CD14-positive monocyte (primary cell): ENCODE results near the gene ACTL8. TPM values are rescaled to one million over a fixed set of nuclear protein-coding genes. Genes with fewer than 3 reads are reported as not detected.

Experiments used
- DNase-seq, 3 donors: peaks; one replicate each; pipeline ENCODE4 v3.0.0-alpha.2; 2011 to 2022
- H2AFZ ChIP-seq: 2 replicates; pipeline ENCODE4 v1.6.0; 2012; ENCODE audit warnings: mild to moderate bottlenecking, low read depth, low read length, inconsistent platforms; ENCODE audit not compliant: insufficient read depth, poor library complexity, severe bottlenecking
- H3K27ac ChIP-seq, 2 donors: 1 replicate in 1 of 2; 2 replicates in 1 of 2; pipeline ENCODE4 v1.5.1; 2012 to 2013; ENCODE audit warnings: low read length in 2 of 2, control low read depth in 1 of 2, inconsistent platforms in 1 of 2, low read depth in 1 of 2, mild to moderate bottlenecking in 1 of 2
- H3K27me3 ChIP-seq, 2 donors: one replicate each; pipeline versions ENCODE4 v1.6.0 to v1.6.1; 2011 to 2013; ENCODE audit warnings: low read length in 2 of 2; ENCODE audit not compliant: control insufficient read depth in 2 of 2, insufficient read depth in 2 of 2
- H3K36me3 ChIP-seq, 2 donors: replicated peaks in 1 of 2; 1 replicate in 1 of 2; 2 replicates in 1 of 2; pipeline versions ENCODE4 v1.5.1 to v1.6.1; 2012 to 2013; ENCODE audit warnings: low read length in 2 of 2, control low read depth in 1 of 2, inconsistent platforms in 1 of 2, mild to moderate bottlenecking in 1 of 2; ENCODE audit not compliant: insufficient read depth in 2 of 2, control insufficient read depth in 1 of 2
- H3K4me1 ChIP-seq, 2 donors: 1 replicate in 1 of 2; 2 replicates in 1 of 2; pipeline versions ENCODE4 v1.5.1 to v1.6.1; 2012 to 2013; ENCODE audit warnings: low read length in 2 of 2, control low read depth in 1 of 2, inconsistent platforms in 1 of 2, mild to moderate bottlenecking in 1 of 2, moderate library complexity in 1 of 2; ENCODE audit not compliant: insufficient read depth in 2 of 2, control insufficient read depth in 1 of 2
- H3K4me2 ChIP-seq: replicated peaks from 2 replicates; pipeline ENCODE3; 2012; ENCODE audit warnings: low read length, moderate library complexity, mild to moderate bottlenecking; ENCODE audit not compliant: poor library complexity, severe bottlenecking; ENCODE audit errors: extremely low read depth
- H3K4me3 ChIP-seq, 3 experiments: fragments of 200-600 bp in 1 of 3; sonication (generic) in 1 of 3; replicated peaks in 1 of 3; 1 replicate in 2 of 3; 2 replicates in 1 of 3; pipeline ENCODE4 v1.5.1; 2011 to 2013; ENCODE audit warnings: low read length in 3 of 3, mild to moderate bottlenecking in 3 of 3, control low read depth in 2 of 3, low read depth in 2 of 3, inconsistent platforms in 1 of 3, moderate library complexity in 1 of 3
- H3K79me2 ChIP-seq: 2 replicates; pipeline ENCODE4 v1.6.0; 2012; ENCODE audit warnings: mild to moderate bottlenecking, control low read depth, inconsistent platforms, low read length, moderate library complexity; ENCODE audit not compliant: insufficient read depth
- H3K9ac ChIP-seq: 2 replicates; pipeline ENCODE4 v1.6.0; 2017; ENCODE audit warnings: low read length, mild to moderate bottlenecking; ENCODE audit not compliant: insufficient read depth, poor library complexity, severe bottlenecking
- H3K9me3 ChIP-seq, 2 donors: replicated peaks in 1 of 2; 1 replicate in 1 of 2; 2 replicates in 1 of 2; pipeline versions ENCODE4 v1.5.1 to v1.6.1; 2012 to 2013; ENCODE audit warnings: low read length in 2 of 2, control low read depth in 1 of 2; ENCODE audit not compliant: control insufficient read depth in 1 of 2, insufficient read depth in 1 of 2
- H4K20me1 ChIP-seq: 2 replicates; pipeline ENCODE4 v1.6.0; 2012; ENCODE audit warnings: mild to moderate bottlenecking, low read length, control low read depth, moderate library complexity; ENCODE audit not compliant: insufficient read depth
- H3K27ac Mint-ChIP-seq, 7 donors: one replicate each; pipeline ENCODE4 v1.8.0; 2020; ENCODE audit warnings: mild to moderate bottlenecking in 7 of 7, mixed read lengths in 7 of 7, moderate library complexity in 6 of 7, inconsistent platforms in 2 of 7
- H3K27me3 Mint-ChIP-seq, 3 donors: one replicate each; pipeline ENCODE4 v1.8.0; 2021 to 2022; ENCODE audit warnings: low read depth in 3 of 3, mild to moderate bottlenecking in 3 of 3, mixed read lengths in 3 of 3, moderate library complexity in 3 of 3, inconsistent platforms in 1 of 3
- H3K36me3 Mint-ChIP-seq, 2 donors: one replicate each; pipeline ENCODE4 v1.8.0; 2020; ENCODE audit warnings: mixed read lengths in 2 of 2, inconsistent platforms in 1 of 2, mild to moderate bottlenecking in 1 of 2
- H3K4me1 Mint-ChIP-seq: one replicate; pipeline ENCODE4 v1.8.0; 2020; ENCODE audit warnings: mild to moderate bottlenecking, mixed read lengths
- H3K4me3 Mint-ChIP-seq, 2 donors: one replicate each; pipeline ENCODE4 v1.8.0; 2020; ENCODE audit warnings: mild to moderate bottlenecking in 2 of 2, mixed read lengths in 2 of 2, moderate library complexity in 1 of 2
- H3K9me3 Mint-ChIP-seq, 7 donors: one replicate each; pipeline ENCODE4 v1.8.0; 2020 to 2022; ENCODE audit warnings: mixed read lengths in 7 of 7, mild to moderate bottlenecking in 6 of 7, moderate library complexity in 6 of 7, inconsistent platforms in 2 of 7
- WGBS: methylation state at CpG from one replicate; pipeline ENCODE4 v1.1.5; 2013; ENCODE audit warnings: missing lambda C conversion rate; ENCODE audit not compliant: insufficient coverage; 5-methylcytosine and 5-hydroxymethylcytosine counted together
- intact Hi-C, 2 donors: fragments of 100-400 bp; cut with micrococcal nuclease; formaldehyde crosslinking; loops; one replicate each; pipeline versions ENCODE4 v1.15.0 to v1.15.1; 2023
- polyA plus RNA-seq, 3 donors: library from polyadenylated mRNA; depleted of rRNA in 1 of 3; unstranded in 2 of 3; stranded (reverse) in 1 of 3; fragments of 300-500 nt in 2 of 3; fragments of >200 nt in 1 of 3; fragmentation: Illumina TruSeq in 2 of 3; gene quantifications; 1 replicate in 2 of 3; 2 replicates in 1 of 3; pipeline ENCODE4 v1.2.3, GENCODE V29; 2012 to 2021
- TF ChIP-seq, protein P1 (sequence below): fragments of 200-600 bp; IDR thresholded peaks from one replicate; pipeline ENCODE4 v1.8.0; 2022; ENCODE audit warnings: antibody characterized with exemption, mild to moderate bottlenecking

ACTL8 gene
- polyA plus RNA-seq, 3 donors: not detected

DNA sequence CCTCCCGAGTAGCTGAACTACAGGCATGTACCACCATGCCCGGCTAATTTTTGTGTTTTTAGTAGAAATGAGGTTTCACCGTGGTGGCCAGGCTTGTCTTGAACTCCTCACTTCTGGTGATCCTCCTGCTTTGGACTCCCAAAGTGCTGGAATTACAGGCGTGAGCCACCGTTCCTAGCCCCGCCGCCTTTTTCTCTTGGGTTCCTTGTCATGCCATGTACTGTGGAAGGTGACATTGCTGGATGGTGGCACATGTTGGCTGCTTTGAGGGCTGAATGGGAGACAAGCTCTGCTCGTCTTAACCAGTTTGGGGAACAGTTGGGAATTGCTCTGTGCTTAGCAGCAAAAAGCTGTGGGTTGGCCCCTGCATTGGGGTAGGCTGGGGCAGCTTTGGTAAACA is 22.7 kb downstream of the ACTL8 start:
- Histone ChIP-seq H3K4me3 (no peak overlapping the region), H3K9me3 (no peaks in the 10 kb centered on the region), H3K27ac (no peak overlapping the region), H4K20me1 (no peaks in the 10 kb centered on the region), H3K36me3 (no peaks in the 10 kb centered on the region), H2AFZ (no peak overlapping the region), H3K4me1 (no peaks in the 10 kb centered on the region), H3K79me2 (no peaks in the 10 kb centered on the region), H3K27me3 (no peaks in the 10 kb centered on the region), H3K9ac (no peak overlapping the region), H3K4me2 (no peak overlapping the region)
- intact Hi-C loops: no loop called here
- no peak for DNase-seq
- Mint-ChIP-seq H3K36me3 (no peaks in the 10 kb centered on the region), H3K27me3 (peaks cover 7 to 14% (median 14%) of the 10 kb centered on the region in 3 donors), H3K4me1 (no peaks in the 10 kb centered on the region), H3K27ac (no peak overlapping the region), H3K9me3 (peaks cover 0 to 8% (median 2%) of the 10 kb centered on the region in 7 donors), H3K4me3 (no peak overlapping the region)
- WGBS: 97% methylated on average over 6 of the region's 8 CpGs
- TF ChIP-seq, protein P1, sequence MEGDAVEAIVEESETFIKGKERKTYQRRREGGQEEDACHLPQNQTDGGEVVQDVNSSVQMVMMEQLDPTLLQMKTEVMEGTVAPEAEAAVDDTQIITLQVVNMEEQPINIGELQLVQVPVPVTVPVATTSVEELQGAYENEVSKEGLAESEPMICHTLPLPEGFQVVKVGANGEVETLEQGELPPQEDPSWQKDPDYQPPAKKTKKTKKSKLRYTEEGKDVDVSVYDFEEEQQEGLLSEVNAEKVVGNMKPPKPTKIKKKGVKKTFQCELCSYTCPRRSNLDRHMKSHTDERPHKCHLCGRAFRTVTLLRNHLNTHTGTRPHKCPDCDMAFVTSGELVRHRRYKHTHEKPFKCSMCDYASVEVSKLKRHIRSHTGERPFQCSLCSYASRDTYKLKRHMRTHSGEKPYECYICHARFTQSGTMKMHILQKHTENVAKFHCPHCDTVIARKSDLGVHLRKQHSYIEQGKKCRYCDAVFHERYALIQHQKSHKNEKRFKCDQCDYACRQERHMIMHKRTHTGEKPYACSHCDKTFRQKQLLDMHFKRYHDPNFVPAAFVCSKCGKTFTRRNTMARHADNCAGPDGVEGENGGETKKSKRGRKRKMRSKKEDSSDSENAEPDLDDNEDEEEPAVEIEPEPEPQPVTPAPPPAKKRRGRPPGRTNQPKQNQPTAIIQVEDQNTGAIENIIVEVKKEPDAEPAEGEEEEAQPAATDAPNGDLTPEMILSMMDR: no peak

DNA sequence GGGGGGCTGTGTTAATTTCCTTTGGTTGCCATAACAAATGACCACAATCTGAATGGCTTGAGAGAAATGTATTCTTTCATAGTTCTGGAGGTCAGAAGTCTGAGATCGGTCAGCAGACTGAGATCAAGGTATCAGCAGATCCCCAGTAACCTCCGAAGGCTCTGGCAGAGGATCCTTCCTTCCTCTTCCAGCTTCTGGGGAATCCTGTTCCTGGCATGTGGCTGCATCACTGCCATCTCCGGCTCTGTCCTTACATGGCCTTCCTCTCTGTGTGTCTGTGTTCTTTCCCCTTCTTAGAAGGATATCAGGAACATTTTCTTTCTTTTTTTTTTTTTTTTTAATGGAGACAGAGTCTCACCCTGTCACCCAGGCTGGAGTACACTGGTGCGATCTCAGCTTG is 25.8 kb downstream of the ACTL8 start:
- H3K27me3 Mint-ChIP-seq: peaks cover 4 to 16% (median 9%) of the 10 kb centered on the region in 3 donors
- peaks cover 0 to 5% (median 2%) of the 10 kb centered on the region in 7 donors for H3K9me3 Mint-ChIP-seq
- H3K4me1 Mint-ChIP-seq: no peaks in the 10 kb centered on the region
- Histone ChIP-seq H3K4me3 (no peak overlapping the region), H2AFZ (no peak overlapping the region), H3K9me3 (no peaks in the 10 kb centered on the region), H3K27ac (no peak overlapping the region), H3K4me1 (no peaks in the 10 kb centered on the region), H3K36me3 (no peaks in the 10 kb centered on the region), H3K27me3 (no peaks in the 10 kb centered on the region), H3K4me2 (no peak overlapping the region), H3K79me2 (no peaks in the 10 kb centered on the region), H4K20me1 (no peaks in the 10 kb centered on the region), H3K9ac (no peak overlapping the region)
- 83% methylated on average over 3 of the region's 4 CpGs for WGBS
- intact Hi-C loops: no loop called here
- DNase-seq: no peak
- no peaks in the 10 kb centered on the region for H3K36me3 Mint-ChIP-seq
- TF ChIP-seq, protein P1: no peak
- no peak overlapping the region for H3K4me3 Mint-ChIP-seq
- H3K27ac Mint-ChIP-seq: no peak overlapping the region
